Fibroblast of the aortic adventitia (primary cell): ENCODE results near the gene UBA5. TPM values are rescaled to one million over a fixed set of nuclear protein-coding genes. Genes with fewer than 3 reads are reported as not detected.

Source experiments
- DNase-seq: peaks from one replicate; pipeline ENCODE4 v3.0.0-alpha.2; 2010; ENCODE audit warnings: low read depth
- H3K4me3 ChIP-seq: 2 replicates; pipeline ENCODE4 v1.5.1; 2011; ENCODE audit warnings: low read depth, mild to moderate bottlenecking, control low read depth, low read length, moderate library complexity
- total RNA-seq: library from RNA; depleted of rRNA; stranded (reverse); fragments of >200 nt; gene quantifications from 2 replicates; pipeline ENCODE4 v1.2.3, GENCODE V29; 2012; ENCODE audit warnings: low replicate concordance
- TF ChIP-seq, protein P1 (sequence below): IDR thresholded peaks from 2 replicates; pipeline ENCODE4 v1.5.1; 2011; ENCODE audit warnings: mild to moderate bottlenecking, low read length, control low read depth, inconsistent platforms; ENCODE audit not compliant: insufficient read depth

UBA5 gene
- total RNA-seq, 1 donor: 39.5 TPM

DNA sequence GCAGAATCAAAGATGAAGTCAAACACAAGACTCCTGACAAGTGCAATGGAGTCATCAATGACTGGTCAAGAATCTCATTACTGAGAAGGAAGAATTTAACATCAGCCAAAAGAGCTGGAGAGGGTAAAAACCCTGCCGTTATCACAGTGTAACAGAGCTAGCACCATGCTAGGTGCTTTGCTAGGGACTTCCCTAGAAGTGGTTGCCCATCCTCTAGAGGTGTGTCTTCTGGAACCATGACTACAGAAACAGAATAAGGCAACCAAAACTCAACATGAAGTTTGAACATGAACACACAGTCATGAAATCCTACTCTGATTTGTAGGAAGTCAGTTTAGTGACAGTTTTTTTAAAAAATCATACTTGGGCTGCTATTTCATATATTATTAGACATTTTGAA lies 10.0 kb upstream of the UBA5 start:
- no peak for DNase-seq
- no peak overlapping the region for H3K4me3 ChIP-seq
- TF ChIP-seq, protein P1, sequence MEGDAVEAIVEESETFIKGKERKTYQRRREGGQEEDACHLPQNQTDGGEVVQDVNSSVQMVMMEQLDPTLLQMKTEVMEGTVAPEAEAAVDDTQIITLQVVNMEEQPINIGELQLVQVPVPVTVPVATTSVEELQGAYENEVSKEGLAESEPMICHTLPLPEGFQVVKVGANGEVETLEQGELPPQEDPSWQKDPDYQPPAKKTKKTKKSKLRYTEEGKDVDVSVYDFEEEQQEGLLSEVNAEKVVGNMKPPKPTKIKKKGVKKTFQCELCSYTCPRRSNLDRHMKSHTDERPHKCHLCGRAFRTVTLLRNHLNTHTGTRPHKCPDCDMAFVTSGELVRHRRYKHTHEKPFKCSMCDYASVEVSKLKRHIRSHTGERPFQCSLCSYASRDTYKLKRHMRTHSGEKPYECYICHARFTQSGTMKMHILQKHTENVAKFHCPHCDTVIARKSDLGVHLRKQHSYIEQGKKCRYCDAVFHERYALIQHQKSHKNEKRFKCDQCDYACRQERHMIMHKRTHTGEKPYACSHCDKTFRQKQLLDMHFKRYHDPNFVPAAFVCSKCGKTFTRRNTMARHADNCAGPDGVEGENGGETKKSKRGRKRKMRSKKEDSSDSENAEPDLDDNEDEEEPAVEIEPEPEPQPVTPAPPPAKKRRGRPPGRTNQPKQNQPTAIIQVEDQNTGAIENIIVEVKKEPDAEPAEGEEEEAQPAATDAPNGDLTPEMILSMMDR: no peak

- no peak overlapping the region for H3K4me3 ChIP-seq
- TF ChIP-seq, protein P1: no peak
- DNase-seq: peak; percentile 33
These were observed 7.4 kb upstream of the UBA5 start for GRCh38 chr3:132652640-132653270.

GRCh38 chr3:132654190-132654589 lies 5.9 kb upstream of the UBA5 start:
- H3K4me3 ChIP-seq: no peak overlapping the region
- no peak for DNase-seq
- TF ChIP-seq, protein P1: no peak

- TF ChIP-seq, protein P1: no peak
- DNase-seq: no peak
- no peak overlapping the region for H3K4me3 ChIP-seq
These were observed 5.4 kb upstream of the UBA5 start for GRCh38 chr3:132654721-132655120.

DNA sequence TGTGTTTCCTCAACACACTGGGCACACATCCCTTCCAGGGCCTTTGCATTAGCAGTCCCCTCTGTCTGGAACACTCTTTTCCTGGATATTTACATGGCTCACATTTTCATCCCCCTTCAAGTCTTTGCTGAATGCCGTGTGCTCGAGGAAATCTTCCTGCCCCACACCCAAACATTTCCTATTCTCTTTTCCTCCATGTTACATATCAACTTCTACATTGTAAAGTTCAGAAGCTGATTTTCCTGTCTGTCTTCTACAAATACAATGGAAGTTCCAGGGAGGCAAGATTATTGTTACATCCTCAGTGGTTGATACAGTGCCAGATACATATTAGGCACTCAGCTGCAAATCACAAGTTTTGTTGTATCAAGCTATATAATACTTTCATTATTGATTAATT lies 4.7 kb upstream of the UBA5 start:
- H3K4me3 ChIP-seq: no peak overlapping the region
- DNase-seq: no peak
- TF ChIP-seq, protein P1: no peak

DNA sequence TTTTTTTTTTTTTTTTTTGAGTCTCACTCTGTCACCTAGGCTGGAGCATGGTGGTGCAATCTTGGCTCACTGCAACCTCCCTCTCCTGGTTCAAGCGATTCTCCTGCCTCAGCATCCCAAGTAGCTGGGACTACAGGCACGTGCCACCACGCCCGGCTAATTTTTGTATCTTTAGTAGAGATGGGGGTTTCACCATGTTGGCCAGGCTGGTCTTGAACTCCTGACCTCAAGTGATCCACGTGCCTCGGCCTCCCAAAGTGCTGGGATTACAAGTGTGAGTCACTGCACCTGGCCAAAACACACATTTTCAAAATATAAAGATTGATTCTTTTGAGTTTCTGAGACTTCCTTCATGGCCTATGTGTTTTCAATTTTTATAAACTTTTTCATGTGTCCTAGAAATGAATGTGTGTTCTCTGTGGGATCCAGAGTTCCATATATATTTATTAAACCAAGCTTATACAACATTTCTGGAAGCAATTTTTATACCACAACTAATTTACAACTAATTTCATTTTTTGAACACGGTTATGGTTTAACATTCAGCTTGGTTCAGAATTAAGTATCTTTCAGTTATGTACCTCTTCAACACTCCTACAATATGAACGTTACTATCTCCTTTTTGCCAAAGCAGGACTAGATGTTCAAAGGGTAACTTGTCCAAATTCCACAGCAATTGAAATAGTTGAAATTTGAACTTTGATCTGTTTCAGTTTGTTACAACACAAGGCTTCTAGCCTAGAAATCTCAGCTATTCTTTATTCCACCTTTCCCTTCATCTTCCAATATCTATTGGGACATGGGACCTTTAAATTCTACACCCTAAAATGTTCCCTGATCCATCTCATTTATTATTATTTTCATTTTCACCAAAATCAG lies 2.0 kb upstream of the UBA5 start:
- no peak overlapping the region for H3K4me3 ChIP-seq
- DNase-seq: no peak
- TF ChIP-seq, protein P1: no peak
